ENCODE data around the gene GAPDH. TPM values are rescaled to one million over a fixed set of nuclear protein-coding genes. Genes with fewer than 3 reads are reported as not detected.

GAPDH gene
- total RNA-seq = 6,495 and 11,041 TPM in 2 replicates

DNA sequence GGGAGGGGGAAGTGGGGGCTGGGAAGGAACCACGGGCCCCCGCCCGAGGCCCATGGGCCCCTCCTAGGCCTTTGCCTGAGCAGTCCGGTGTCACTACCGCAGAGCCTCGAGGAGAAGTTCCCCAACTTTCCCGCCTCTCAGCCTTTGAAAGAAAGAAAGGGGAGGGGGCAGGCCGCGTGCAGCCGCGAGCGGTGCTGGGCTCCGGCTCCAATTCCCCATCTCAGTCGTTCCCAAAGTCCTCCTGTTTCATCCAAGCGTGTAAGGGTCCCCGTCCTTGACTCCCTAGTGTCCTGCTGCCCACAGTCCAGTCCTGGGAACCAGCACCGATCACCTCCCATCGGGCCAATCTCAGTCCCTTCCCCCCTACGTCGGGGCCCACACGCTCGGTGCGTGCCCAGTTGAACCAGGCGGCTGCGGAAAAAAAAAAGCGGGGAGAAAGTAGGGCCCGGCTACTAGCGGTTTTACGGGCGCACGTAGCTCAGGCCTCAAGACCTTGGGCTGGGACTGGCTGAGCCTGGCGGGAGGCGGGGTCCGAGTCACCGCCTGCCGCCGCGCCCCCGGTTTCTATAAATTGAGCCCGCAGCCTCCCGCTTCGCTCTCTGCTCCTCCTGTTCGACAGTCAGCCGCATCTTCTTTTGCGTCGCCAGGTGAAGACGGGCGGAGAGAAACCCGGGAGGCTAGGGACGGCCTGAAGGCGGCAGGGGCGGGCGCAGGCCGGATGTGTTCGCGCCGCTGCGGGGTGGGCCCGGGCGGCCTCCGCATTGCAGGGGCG is at the start of gene GAPDH:
TSS of gene GAPDH (plus strand) at position 595 of the 772 bp plus-strand sequence. CDS start 316 bp downstream, outside the sequence.

DNA sequence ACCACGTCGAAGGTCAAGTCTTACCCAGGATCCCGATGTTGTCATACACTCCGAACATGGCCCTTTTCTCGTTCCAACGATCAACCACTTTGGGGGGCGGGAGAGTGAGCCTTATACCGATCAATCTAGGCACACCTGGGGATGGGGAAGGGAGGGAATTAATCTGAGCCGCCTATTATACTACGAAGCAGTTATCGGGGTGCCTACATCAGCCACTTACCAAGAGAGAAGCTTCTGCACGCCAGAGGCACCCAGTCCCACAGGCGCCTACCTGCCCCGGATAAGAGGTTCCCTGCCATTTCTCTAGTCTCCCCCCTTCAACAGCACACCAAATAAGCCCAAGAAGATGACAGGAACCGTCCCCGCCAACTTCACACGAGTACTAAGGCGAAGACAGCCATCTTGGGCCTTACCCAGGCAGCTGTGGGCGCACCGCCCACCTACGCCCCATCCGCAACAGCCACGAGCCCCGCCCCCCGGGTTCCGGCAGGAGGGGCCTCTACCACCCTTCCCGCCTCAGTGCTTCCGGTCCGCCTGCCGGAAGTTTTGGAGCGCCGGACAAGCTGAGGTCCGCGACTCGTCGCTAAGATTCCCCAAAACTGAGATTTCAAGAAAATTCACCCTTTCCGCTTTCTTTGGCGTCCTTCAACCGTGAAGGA is 41.4 kb upstream of the GAPDH start, which contains the start of gene MRPL51:
TSS of gene MRPL51 (minus strand) at position 425 of the 659 bp plus-strand sequence. CDS start at position 299, 126 bp downstream.

DNA sequence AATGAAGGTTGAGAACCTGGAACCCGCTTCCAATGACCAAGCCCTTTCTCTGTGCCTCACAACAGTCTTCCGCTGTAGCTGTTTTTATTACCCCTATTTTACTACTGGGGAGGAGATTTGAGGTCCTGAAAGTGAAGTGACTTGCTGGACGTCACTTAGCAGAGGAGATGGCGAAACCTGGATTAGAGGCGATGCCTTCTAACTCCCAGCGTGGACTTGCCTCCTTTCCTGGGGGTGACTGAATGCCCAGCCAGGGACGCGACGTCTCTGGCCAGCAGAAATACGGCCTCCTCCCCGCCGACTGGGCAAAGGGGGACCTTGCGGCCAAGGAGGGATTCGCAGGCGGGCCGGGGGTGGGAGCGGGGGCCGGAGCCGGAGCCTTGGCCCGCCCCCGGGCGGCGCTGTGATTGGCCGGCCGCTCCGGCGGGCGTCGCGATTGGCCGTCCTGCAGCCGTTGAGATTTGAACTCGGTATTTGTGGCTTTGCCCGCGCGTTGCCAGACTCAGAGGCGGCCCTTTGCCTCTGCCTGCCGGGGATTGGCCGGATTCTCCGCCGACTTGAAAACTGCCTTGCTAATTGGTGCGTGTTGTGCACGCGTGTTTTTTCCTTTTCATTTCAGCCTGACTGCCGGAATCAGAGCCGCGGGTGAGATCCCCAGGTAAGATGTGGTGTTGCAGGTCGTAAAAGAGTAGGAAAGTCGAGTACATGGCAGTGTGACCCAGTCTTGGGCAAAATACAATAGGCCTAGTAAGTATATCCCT is 40.6 kb upstream of the GAPDH start, which contains the start of gene NCAPD2:
TSS of gene NCAPD2 (plus strand) at position 606 of the 761 bp plus-strand sequence. CDS start 997 bp downstream, outside the sequence.

Small RNAs within 50 kb of the gene (small RNA-seq; reads per million reads assigned to genes)
- gene SCARNA11 = 32.3 reads per million, percentile 97 among the genes with 10 or more reads in this experiment

Other genes starting within 250 kb of the GAPDH start
- 16.4 and 25.9 TPM in 2 replicates for gene PLEKHG6, start 223.8 kb upstream of the GAPDH start, total RNA-seq
- 151 and 174 TPM in 2 replicates for gene TNFRSF1A, start 192.4 kb upstream of the GAPDH start, total RNA-seq
- 47.1 and 59.2 TPM in 2 replicates for gene SCNN1A, start 159.0 kb upstream of the GAPDH start, total RNA-seq
- 86.0 and 172 TPM in 2 replicates for gene LTBR, start 150.4 kb upstream of the GAPDH start, total RNA-seq
- 0.33 TPM in 1 of 2 replicates, not detected in the other for gene CD27, start 89.6 kb upstream of the GAPDH start, total RNA-seq
- 5.5 and 9.8 TPM in 2 replicates for gene TAPBPL, start 82.5 kb upstream of the GAPDH start, total RNA-seq
- 5.1 and 9.5 TPM in 2 replicates for gene VAMP1, start 63.8 kb upstream of the GAPDH start, total RNA-seq
- 90.7 and 115 TPM in 2 replicates for gene MRPL51, start 41.3 kb upstream of the GAPDH start, total RNA-seq
- 34.5 and 62.5 TPM in 2 replicates for gene NCAPD2, start 40.4 kb upstream of the GAPDH start, total RNA-seq
- 7.1 and 8.9 TPM in 2 replicates for gene IFFO1, start 21.5 kb downstream of the GAPDH start, total RNA-seq
- 17.7 and 35.0 TPM in 2 replicates for gene NOP2, start 33.8 kb downstream of the GAPDH start, total RNA-seq
- 221 and 313 TPM in 2 replicates for gene CHD4, start 72.9 kb downstream of the GAPDH start, total RNA-seq
- gene LPAR5, start 101.4 kb downstream of the GAPDH start, total RNA-seq = 5.1 and 10.7 TPM in 2 replicates
- gene ACRBP, start 112.9 kb downstream of the GAPDH start, total RNA-seq = 1.6 TPM in 1 of 2 replicates, not detected in the other
- 47.9 and 81.7 TPM in 2 replicates for gene ING4, start 128.6 kb downstream of the GAPDH start, total RNA-seq
- 29.2 and 29.8 TPM in 2 replicates for gene ZNF384, start 154.9 kb downstream of the GAPDH start, total RNA-seq
- not detected in 2 replicates for gene PIANP, start 166.3 kb downstream of the GAPDH start, total RNA-seq
- 48.4 and 50.3 TPM in 2 replicates for gene COPS7A, start 189.5 kb downstream of the GAPDH start, total RNA-seq
- 117 and 212 TPM in 2 replicates for gene MLF2, start 218.6 kb downstream of the GAPDH start, total RNA-seq
- gene PTMS, start 231.8 kb downstream of the GAPDH start, total RNA-seq = 70.4 and 99.3 TPM in 2 replicates
- gene LAG3, start 238.0 kb downstream of the GAPDH start, total RNA-seq = 0.11 and 0.39 TPM in 2 replicates

Data from placental epithelial cell (primary cell).